NT2/D1 (cell line): Measurements from ENCODE around the gene HECTD1.
A peak's percentile ranks its signal among the peaks of the same experiment; 100 is the strongest.
"Not testable (repeated sequence)": the region's sequence is repeated elsewhere in the genome, so short reads cannot be mapped to it uniquely, and the experiment has no call there.

Experiments used
- DNase-seq: peaks from one replicate; pipeline ENCODE4 v3.0.0-alpha.2; 2011; ENCODE audit warnings: low read depth, low spot score
- H3K27me3 ChIP-seq: 2 replicates; pipeline ENCODE4 v1.6.0; 2011; ENCODE audit warnings: mild to moderate bottlenecking; ENCODE audit not compliant: insufficient read length, insufficient read depth
- H3K36me3 ChIP-seq: 2 replicates; pipeline ENCODE4 v1.6.1; 2011; ENCODE audit warnings: mild to moderate bottlenecking, low read length, mixed read lengths; ENCODE audit not compliant: insufficient read depth, insufficient read length
- H3K4me1 ChIP-seq: 2 replicates; pipeline ENCODE4 v1.5.1; 2011; ENCODE audit not compliant: insufficient read depth, insufficient read length
- H3K4me3 ChIP-seq: 2 replicates; pipeline ENCODE4 v1.5.1; 2011; ENCODE audit warnings: low read depth; ENCODE audit not compliant: insufficient read length
- H3K9ac ChIP-seq: 2 replicates; pipeline ENCODE4 v1.6.0; 2011; ENCODE audit warnings: low read depth; ENCODE audit not compliant: insufficient read length
- H3K9me3 ChIP-seq: 2 replicates; pipeline ENCODE4 v1.5.1; 2011; ENCODE audit warnings: mild to moderate bottlenecking, low read length; ENCODE audit not compliant: insufficient read depth
- SUZ12 ChIP-seq: IDR thresholded peaks from 2 replicates; pipeline ENCODE4 v1.6.1; 2011; ENCODE audit not compliant: insufficient read length, insufficient read depth; ENCODE audit errors: extremely low read depth
- YY1 ChIP-seq: IDR thresholded peaks from 2 replicates; pipeline ENCODE4 v1.6.1; 2011; ENCODE audit not compliant: insufficient read length, insufficient read depth
- ZNF274 ChIP-seq: IDR thresholded peaks from 2 replicates; pipeline ENCODE4 v1.6.1; 2011; ENCODE audit warnings: mild to moderate bottlenecking, low read depth, low read length

Gene HECTD1

DNA sequence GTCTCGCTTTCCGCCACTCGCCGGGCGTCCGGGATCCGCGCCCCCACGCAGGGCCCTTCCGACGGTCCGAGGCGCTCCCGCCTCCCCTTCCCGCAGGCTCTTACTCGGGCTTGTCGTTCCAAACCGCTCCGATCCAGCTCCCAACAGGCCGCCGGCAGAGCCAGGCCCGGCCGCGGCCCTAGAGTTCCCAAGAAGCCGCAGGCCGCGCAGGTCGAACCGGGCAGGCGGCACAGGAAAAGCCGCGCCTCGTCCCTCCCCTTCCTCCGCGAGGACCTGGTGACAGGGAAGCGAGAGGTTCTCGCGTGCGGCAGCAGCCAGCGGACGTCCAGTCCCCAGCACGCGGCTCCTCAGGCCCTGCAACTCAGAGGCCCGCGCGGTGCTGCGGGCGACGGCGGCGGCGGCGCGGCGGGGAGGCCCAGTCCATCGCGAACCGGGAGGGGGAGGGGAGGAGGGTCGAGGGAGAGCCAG lies 272 bp downstream of the HECTD1 start:
- H3K27me3 ChIP-seq = no peaks in the 10 kb centered on the region
- no peaks in the 10 kb centered on the region for H3K9me3 ChIP-seq
- peak overlapping the region; percentile 80 for H3K4me3 ChIP-seq
- peaks cover 17% of the 10 kb centered on the region for H3K36me3 ChIP-seq
- H3K9ac ChIP-seq = peak overlapping the region; percentile 93
- no peaks in the 10 kb centered on the region for H3K4me1 ChIP-seq
- no peak for DNase-seq
- TF ChIP-seq ZNF274 = no peak

GRCh38 chr14:31206536-31207286 lies 882 bp downstream of the HECTD1 start:
- TF ChIP-seq YY1 (no peak), ZNF274 (no peak), SUZ12 (no peak)
- Histone ChIP-seq H3K4me3 (peak overlapping the region; percentile 80), H3K9me3 (no peaks in the 10 kb centered on the region), H3K36me3 (peaks cover 22% of the 10 kb centered on the region), H3K4me1 (no peaks in the 10 kb centered on the region), H3K27me3 (no peaks in the 10 kb centered on the region), H3K9ac (peak overlapping the region; percentile 93)
- DNase-seq = no peak

GRCh38 chr14:31205681-31206535 lies 1.7 kb downstream of the HECTD1 start:
- no peak for DNase-seq
- Histone ChIP-seq H3K9ac (peak overlapping the region; percentile 93), H3K36me3 (peaks cover 26% of the 10 kb centered on the region), H3K9me3 (no peaks in the 10 kb centered on the region), H3K27me3 (no peaks in the 10 kb centered on the region), H3K4me3 (peak overlapping the region; percentile 80), H3K4me1 (no peaks in the 10 kb centered on the region)
- TF ChIP-seq SUZ12 (no peak), YY1 (no peak), ZNF274 (no peak)

DNA sequence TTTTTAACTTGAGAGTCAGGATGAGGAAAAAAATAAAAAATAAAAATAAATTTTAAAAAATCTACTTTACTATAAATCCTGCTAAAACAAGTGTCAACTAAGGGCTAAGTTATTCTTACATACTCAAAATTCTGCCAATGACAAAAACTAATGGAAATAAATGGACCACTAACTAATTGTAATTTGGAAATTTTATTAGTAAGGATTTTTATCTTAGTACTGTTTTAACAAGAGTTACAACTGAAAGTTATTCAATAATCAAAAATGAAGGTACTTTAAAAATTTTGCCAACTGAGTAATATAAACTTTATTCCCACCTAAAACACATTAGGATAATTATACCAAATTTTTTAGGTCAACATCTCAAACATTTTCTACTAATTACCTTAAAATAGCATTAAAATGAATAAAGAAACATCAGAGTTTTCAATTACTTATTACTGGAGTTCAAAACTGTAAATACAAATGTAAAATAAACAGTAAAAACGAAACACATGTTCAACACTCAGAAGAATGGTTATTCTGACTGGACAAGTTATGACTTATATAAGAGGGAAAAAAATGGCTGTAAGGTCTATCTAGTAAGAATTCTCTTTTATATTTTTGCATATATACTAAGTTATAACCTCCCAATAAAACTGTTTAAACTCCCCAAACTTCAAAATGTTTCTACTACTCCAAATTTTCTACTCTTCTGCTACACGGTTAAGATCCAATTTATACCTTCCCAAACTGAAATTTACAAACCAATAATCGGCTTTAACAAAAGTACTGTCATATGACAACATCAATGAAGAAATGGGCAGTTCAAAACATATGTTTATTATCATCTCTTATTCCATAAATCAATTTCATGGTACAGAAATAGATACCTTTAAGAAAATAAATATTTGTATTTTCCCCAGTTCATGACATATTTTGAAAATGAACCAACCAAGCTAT lies 2.7 kb downstream of the HECTD1 start:
- no peaks in the 10 kb centered on the region for H3K9me3 ChIP-seq
- H3K36me3 ChIP-seq = peaks cover 26% of the 10 kb centered on the region
- H3K4me3 ChIP-seq = no peak overlapping the region
- H3K27me3 ChIP-seq = no peaks in the 10 kb centered on the region
- no peak for DNase-seq
- H3K4me1 ChIP-seq = no peaks in the 10 kb centered on the region
- H3K9ac ChIP-seq = no peak overlapping the region
- TF ChIP-seq YY1 (no peak), ZNF274 (no peak), SUZ12 (no peak)

GRCh38 chr14:31203899-31204592 lies 3.5 kb downstream of the HECTD1 start:
- not testable (repeated sequence) for H3K4me1 ChIP-seq, DNase-seq, H3K4me3 ChIP-seq, H3K9ac ChIP-seq, H3K27me3 ChIP-seq, H3K9me3 ChIP-seq
- peaks cover 26% of the 10 kb centered on the region for H3K36me3 ChIP-seq

DNA sequence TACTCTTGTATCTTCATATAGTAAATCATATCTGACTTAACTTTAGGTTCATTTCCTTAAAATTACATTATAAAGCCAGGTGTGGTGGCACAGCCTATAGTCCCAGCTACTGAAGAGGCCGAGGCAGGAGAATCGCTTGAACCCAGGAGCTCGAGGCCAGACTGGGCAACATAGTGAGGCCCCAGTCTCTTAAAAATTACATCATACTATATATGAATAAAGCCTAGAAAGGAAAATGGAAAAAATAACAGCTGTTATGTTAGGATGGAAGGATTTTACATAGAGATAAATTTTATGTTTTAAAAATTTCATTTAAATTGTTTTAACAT lies 4.2 kb downstream of the HECTD1 start:
- DNase-seq = no peak
- TF ChIP-seq ZNF274 (no peak), SUZ12 (no peak), YY1 (no peak)
- H3K36me3 ChIP-seq = peaks cover 26% of the 10 kb centered on the region
- no peaks in the 10 kb centered on the region for H3K27me3 ChIP-seq
- no peak overlapping the region for H3K4me3 ChIP-seq
- H3K9me3 ChIP-seq = no peaks in the 10 kb centered on the region
- no peak overlapping the region for H3K9ac ChIP-seq
- no peaks in the 10 kb centered on the region for H3K4me1 ChIP-seq
